GM03348 (cell line): ENCODE data around the gene WARS2.

Source experiments
- DNase-seq: peaks from one replicate; pipeline ENCODE4 v3.0.0; 2012; ENCODE audit warnings: low spot score

The WARS2 gene

DNA sequence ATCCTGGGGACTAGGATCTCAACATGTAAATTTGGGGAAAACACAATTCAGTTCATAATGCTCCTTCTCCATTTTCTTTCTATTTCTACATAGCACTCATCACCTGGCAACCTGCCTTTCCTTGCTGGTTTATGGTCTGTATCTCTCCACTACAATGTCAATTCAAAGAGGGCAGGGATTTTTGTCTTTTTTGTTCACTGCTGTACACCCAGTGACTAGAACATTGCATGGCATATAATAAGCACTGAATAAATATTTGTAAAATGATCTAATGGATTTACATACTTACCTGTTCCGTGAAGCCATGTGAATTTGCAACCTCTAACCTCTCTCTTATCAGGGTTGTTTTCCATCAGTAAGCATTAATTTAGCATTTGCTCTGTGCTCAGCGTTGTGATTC, 124.9 kb downstream of the WARS2 start:
- DNase-seq, result no peak

DNA sequence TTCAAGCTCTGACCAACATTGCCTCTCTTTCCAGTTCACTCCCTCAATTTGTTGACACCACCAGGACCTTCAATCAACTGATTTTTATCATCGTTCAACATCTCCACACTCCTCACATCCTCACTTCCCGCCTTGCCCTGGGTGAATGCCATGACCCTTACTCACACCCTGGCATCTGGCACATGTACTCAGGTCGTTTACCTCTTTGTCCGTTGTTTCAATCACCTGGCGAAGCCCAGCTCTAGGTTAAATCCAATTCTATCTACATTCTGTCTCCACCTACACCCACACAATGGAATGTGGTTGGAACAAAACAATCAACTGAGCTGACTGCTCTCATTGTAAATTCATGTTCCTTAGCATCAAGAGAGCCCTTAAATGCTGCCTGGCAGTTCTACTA, 128.1 kb downstream of the WARS2 start:
- no peak for DNase-seq

DNA sequence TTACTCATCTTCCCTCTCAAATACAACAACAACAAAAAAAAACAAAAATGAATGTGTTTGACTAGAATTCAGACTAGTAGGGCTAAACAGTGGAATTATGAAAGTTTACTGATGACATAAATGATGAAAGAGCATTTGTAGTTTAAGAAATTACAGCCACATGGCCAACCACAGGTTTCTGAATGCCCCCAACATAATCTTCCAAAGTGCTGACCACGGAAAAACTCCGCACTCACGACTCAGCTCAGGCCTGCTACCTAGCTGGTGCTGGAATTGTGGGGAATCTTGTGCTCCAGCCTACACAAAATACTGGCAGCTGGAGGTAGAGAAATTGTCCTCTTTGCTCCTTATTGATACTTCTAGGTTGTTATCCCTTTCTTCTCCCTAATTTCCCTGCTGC, 128.7 kb downstream of the WARS2 start:
- DNase-seq, result no peak

DNA sequence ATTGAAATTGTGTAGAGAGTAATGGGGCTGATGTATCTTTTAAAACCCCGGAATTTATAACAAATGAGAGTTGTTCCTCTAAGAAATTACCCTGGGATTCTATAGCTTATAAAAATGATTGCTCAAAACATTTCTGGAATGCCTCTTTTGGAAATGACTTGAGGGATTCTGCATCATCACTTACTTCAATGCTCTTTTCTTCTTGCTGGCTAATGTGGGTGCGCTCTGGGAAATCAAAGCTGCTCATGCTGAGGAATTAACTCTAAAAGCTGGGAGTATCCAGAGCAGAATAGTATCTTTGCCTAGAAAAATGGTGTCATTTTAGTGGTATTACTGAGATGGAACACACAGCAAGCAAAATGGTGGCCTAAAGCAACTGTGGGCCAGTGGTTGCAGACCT, 129.3 kb downstream of the WARS2 start:
- DNase-seq, result no peak

DNA sequence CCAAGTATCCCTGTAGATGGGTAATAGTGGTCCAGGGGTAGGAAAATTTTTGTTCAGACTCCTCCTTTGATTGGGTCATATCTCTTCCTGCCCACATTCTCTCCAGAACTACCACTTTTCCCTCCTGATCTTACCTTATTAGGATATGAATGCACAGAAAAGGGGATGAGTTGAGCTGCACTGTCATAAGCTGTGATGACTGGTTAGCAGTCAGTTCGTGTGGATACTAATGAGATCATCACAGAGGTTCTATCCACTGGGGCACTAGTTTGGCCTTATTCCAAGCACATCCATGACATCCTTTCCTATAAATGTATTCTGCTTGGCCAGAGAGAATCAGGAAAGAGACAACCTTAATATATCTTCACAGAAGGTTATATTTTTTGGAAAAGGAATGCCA, 130.3 kb downstream of the WARS2 start:
- no peak for DNase-seq

DNA sequence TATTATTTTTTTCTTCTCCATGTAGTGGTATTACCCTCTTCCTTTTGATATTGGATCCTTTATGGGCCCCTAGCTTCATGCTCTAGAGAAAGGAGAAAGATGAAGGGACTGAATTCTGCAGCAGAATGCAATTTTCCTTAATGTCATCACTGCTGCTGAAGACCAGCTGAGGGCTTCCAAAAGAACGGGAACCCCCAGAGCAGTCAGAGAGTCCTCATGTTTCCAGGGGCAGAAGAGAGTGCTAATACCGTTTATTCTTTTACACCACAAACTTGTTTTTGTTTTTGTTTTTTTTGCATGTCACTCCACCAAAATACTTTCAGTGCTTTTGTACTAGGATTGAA, 131.2 kb downstream of the WARS2 start:
- DNase-seq, result no peak

DNA sequence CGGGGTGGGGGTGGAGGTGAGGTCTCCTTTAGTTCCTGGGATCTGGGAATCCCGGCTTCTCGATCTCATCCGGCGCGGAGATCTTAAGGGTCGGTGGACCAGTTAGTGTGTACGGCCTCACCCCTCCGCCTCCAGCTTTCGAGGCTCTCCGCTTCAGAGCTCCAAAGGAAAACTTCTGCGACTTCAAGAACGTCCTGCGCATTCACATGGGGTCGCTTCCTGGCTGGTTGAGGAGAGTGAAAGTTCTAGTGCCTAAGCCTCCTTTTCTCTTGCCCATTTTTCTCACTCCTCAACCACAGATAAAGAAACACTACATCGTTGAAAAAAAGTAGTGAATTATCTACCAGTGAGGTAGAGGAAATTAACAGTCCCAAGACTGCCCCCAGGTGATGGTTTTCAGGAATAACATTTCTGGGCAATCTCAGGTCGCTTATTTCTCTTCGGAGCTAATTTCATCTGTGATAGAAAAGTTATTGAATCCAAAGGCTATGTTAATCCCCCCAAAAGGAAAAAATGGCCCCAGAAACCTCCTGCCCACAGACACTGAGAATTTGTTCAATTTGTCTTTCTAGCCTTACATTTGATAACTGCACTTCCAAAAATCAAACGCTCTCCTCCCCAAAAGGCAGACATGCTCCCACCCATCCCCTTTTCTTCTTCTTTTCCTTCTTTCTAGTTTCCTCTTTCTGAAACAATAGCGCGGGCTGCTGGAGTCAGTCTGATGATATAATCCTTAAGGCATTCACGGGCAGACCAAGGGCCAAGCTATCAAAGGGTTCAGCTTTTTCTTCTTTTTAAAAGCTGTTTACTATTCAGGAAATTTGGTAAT, 131.8 kb downstream of the WARS2 start:
- peak; percentile 75 for DNase-seq

DNA sequence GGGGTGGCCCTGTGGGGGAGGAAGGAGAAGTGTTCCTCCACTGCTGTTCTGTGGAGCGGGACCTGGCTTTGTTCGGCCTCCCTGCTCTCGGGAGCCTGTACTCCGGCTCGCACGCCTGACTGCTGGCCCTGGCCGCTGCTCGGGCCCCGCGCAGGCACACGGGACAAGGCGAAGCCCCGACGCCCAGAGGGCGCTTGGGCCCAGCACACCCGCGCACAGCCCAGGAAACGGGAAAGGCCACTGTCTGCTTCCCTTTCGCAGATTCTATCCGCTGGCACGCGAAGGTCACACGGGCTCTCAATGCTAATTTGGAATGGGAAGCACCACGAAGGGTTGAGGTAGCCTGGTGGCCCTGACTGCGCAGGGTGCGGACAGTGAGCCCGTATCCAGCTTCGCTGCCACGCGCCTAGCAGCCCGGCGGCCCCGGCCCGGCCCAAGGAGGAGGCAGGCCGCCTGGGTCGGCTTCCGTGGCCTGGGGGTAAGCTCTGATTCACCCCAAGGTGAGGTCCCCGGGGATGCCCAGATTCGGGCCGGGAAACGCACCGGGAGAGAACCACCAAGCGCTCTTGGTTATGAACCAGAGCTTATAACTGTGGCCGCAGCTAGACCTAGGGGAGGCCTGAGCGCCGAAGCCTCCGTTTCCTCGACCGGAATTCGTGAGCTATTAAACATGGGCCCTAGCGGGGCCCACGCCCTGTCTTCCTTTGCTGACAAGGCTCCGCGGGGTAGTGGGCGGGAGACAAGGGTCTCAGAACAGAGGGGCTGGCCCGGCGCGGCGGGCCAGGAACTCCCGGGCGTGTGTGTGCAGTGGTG, 132.6 kb downstream of the WARS2 start:
- DNase-seq, result no peak

DNA sequence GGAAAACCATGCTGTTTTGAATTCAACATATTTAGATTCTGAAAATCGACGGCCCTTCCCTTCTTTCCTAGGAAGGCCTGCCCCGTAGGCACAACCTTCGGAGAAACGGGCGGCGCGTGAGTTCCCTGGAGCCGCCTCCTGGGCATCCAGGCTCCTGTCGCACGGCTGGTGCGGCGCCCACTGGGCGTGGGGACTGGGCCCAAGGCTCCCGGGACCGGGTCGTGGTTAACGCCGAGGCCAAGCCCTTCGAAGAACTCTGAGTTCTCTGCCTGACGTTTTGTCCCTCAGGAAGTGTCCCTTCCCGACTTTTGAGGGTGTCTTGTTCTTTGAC, 133.1 kb downstream of the WARS2 start:
- no peak for DNase-seq

DNA sequence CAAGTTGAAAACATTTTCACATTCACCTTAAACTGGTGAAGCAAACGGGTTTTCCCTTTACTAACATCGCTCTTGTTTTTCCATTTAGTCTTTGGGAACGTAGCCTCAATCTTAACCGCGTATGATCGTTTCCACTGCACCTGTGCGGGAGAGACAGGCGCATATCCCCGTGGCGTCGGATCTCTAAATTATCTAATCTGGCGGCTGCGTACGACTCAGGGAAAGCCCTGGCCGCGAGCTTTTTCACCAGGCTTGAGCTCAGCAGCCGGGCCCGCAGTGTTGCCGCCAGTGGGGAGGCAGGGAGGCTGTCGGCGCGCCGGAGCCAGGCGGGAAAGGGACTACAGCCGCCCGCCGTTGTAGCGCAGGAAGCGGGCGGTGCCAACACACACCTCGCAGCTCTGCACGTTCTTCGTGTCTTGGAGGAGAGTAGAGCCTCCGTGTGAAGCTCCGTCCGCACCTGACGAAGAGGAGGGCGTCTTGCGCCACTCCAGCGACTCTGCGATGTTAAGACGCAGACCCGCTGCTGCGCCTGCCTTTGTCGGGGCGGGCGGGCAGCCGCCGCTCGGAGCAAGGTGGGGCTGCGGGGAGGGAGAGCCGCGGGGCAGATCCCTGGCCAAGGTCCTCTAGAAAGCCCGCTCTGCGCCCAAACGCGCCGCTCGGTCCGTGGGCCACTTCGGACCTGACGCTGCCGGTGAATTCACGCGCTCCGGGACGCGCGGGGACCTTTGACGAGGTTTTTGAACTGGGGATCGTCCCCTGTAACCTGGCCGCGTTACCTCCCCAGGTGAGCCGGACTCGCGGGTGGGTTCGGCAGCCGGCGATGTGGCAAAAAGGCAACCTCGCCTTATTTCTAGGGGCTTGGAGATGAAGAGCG, 133.8 kb downstream of the WARS2 start:
- no peak for DNase-seq

DNA sequence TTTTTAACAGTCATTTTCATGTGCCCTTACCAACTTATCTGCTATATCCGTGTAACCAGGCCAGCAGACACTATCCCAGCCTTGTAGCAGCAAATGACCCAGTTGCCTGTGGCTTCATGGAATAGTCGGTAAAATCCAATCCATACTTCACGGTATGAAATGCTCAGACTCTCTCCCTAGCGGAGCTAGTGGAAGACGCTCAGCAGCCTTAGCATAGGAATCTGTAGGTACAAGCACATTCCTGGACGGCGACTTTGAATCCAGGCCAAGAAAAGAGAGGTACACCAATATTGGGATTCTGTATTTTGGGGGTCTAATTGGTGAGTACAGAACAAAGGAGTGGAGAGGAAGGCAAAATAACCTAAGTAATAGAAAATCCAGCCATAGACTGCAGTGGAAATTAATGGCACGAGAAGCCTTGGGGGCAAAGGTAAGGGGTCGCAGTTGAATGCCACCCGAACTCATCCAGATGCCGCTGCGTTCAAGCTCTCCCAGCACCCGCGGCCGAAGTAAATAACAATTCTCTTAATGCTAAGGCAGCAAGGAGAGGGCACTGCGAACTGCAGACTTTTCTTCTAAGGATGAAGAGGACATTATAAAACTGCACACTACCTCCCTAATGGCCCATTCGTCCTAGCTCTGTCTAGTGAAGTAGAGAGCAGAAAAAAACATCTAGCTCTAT, 134.6 kb downstream of the WARS2 start:
- no peak for DNase-seq

DNA sequence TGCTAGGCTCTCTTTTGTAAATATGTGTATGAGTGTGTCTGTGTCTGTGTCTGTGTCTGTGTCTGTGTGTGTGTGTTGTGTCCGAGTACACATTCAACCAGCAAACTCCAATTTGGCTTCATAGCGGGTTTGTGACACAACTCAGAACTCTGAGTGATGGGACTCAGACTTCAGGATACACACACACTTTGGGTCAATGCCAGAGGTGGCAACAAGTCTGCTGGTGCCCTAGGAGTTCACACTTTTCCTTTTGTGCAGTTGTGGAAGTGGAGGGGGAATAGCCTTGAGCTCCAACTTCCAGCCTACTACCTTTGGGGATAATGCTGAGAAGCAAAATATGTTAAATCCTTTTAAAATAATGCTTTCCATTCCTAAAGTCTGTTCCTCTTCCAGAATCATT, 135.7 kb downstream of the WARS2 start:
- DNase-seq, result no peak

DNA sequence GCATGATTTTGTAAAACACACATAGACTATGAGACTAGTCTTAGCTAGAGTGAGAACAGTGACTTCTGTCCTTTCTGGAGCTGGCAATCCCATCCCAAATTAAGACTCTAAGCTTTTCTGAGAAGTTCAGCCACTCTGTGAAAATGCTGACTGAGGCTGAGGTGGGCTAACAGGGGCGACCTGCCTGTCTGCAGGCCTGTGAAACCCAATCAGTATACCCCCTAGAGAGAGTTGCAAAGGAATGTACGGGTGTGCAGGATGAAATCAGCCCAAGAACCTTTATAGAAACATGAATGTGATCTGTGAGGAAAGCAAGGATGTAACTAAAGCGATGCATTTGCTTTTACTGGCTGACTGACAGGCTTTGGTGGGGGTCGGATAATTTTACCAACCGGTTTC, 136.3 kb downstream of the WARS2 start:
- DNase-seq, result no peak

DNA sequence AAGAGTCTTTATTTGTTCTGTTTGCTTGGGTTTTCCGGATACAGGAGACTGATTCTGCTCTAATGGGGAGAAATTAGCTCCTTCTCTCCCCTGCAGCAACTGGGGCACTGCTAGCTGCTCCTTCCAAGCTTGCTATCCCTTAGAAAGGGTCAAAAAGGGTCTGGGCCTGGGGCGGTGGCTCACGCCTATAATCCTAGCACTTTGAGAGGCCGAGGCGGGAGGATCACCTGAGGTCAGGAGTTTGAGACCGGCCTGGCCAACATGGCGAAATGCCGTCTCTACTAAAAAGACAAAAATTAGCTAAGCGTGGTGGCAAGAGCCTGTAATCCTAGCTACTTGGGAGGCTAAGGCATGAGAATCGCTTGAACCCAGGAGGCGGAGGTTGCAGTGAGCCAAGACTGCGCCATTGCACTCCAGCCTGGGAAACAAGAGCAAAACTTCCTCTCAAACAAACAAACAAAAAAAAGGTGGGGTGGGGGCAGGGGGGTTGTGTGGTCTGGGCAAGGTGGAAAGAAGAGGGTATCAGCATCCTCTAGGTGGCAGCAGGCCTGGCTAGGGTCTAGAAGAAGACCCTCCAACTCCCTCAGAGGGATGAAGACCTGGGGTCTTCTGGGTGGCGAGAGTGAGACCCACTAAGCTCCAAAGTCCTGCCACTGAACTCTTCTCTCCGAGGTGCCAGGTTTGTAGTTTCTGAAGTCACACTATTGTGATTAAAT, 136.9 kb downstream of the WARS2 start:
- no peak for DNase-seq

DNA sequence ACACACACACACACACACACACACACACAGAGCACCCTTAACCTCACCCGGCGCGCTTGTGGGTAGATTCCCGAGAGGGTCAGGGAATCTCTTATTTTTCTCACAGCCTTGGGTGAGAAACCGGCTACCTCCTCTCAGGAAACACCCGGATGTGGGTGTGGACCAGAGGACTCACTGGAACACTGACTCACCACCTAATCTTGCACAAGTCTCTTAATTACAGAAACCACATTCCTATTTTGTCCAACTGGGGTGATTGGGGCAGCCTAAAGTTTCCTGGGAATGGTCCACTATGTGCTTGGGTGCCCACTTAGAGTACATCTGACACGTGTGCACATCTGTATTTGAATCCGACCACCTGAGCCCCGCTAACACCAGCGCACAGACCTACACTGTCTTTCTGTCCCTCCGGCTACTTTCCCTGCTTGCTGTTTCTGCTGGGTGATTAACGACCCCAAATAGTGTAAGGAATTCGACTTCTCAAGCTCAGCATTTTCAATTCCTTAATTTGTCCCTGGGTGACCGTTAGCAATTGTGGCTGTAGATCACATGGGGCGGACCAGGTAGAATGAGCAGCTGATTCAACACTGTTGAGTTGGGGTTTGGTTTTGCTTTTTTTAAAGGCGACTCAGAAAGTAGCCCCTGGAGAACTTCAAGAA, 138.3 kb downstream of the WARS2 start:
- DNase-seq, result peak; percentile 92

DNA sequence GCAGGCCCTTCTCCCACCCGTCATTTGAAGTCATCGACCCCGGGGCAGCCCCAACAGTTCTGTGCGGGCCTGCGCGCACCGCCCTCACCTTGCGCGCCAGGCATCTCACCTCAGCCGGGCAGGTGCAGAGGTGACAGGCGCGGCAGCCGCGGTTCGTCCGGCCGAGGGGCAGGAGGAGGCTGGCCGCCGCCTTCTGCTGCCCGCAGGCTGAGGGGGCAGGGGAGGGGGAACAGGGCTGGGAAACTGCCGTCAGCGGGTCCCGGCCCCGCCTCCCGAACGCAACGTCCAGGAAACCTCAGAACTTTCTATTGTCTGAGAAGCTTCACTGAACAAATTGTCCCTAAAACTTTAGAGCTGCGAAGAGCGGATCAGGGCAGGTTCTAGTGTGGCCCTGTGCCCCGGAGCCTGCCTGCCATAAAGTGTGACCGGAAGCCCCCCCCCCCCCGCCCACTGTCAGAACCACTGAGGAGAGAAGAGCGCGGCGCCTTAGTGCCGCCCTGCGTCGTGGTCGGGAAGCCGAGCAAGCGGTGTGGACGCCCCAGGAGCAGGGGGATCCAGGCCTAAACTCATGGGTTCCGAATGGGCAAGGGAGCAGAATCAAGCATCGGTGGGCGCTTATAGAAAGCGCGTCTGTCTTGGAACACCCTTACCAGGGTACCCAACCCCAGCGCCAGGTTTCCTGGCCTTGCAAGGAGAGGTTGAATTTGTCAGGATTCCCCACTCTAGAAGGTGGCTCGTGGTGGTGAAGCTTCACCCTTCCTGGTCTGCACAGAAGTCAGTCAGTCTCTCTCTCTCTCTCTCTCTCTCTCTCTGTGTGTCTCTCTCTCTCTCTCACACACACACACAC, 139.0 kb downstream of the WARS2 start:
- DNase-seq, result peak; percentile 35

DNA sequence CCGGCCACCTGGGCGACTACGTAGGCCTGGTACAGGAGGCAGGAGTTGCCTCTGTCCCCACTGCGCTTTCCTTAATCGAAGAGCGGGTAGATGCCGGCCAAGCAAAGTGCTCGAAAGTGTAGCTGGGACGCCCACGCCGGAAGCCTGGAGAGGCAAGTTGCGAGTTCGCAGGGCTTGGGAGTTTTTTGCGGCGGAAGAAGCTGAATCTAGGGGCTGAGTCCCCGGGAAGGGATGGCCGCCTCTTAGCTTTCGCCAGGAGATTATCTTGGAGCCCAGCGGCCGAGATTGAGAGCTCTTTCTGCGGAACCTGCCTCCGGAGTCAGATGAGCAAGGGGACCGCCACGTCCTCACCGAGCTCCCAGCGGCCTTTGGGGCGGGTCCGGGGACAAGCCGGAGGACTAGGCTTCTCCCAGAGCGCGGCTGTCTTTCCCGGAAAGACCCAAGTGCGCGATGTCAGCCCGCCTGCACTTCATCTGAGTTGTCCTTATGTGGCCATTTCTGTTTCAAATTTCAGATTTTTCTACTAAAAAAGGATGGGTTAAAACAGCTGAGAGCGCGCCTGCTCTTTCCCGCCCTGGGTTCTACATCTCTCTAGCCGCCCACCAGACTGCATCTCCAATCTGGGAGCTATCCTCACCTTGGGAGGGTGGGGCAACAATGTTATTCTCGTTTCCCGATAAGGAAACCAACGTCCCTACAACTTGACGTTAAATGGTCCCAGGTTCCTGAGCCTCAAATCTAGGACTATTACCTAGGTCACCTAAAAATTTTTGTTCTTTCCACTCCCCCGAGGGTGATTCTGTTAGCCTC, 139.9 kb downstream of the WARS2 start:
- peak; percentile 53 for DNase-seq

DNA sequence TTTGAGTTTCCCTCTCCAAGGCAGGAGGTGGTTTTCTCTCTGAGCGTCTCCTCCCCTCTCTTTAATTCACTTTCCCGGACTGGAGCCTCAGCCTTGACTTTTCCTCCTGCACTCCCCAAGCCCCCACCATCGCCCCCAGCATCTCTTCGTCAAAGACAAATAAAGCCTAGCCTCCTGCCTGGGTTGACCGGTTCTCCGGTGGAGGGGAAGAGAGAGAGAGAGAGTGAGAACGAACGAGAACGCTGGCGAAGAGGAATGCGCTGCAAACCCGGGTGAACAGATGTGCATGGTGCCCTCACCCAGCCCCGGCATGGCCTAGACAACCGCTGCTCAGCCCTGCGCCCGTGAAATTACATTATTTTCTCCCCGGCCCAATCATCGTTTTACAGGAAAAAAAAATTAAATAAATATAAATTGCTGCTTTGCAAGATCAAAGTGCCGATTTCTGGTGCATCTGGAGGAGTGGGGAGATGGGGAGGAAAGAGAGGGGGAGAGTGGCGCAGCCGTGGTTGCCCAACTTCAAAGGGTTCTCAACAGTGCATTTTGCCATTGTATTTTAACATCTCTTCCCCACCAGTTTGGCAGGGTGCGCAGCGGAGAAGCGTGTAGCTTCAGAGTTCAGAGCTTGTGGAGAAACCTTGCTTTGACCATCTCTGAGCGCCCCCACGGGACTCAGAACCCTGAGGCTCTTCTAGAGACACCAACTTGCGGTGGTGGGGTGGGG, 140.9 kb downstream of the WARS2 start:
- no peak for DNase-seq
